Testis (tissue), 2 donors: Measurements from ENCODE around the gene DDX4.

ENCODE experiments used
- CTCF ChIP-seq, 3 experiments: fragments of 450-650 bp in 2 of 3; fragments of 200-600 bp in 1 of 3; sonication (generic) in 1 of 3; IDR thresholded peaks; one replicate each; pipeline ENCODE4 v1.5.1; 2016 to 2019; ENCODE audit warnings: antibody characterized with exemption in 3 of 3, mild to moderate bottlenecking in 2 of 3, moderate library complexity in 1 of 3
- POLR2A ChIP-seq: fragments of 450-650 bp; IDR thresholded peaks from one replicate; pipeline ENCODE4 v1.6.1; 2017; ENCODE audit warnings: antibody characterized with exemption, mild to moderate bottlenecking, moderate library complexity

GRCh38 chr5:55711507-55712022 lies 26.3 kb upstream of the DDX4 start:
- TF ChIP-seq CTCF (IDR thresholded peaks at IDR 0.05) (no peak), POLR2A (no peak)
